GM18505 (cell line): ENCODE results near the gene ZMIZ1.

Experiments
- ATAC-seq: cut with Tn5 transposase; IDR thresholded peaks from one replicate; pipeline ENCODE4 v1.9.1; 2021; ENCODE audit not compliant: unreplicated experiment
- POLR2A ChIP-seq: IDR thresholded peaks from 4 replicates; pipeline ENCODE4 v1.6.1; 2011; ENCODE audit warnings: borderline replicate concordance; ENCODE audit not compliant: insufficient read depth, insufficient read length; ENCODE audit errors: extremely low read depth

Gene ZMIZ1

GRCh38 chr10:79207726-79208125 is 139.0 kb downstream of the ZMIZ1 start:
- TF ChIP-seq POLR2A, result no peak
- ATAC-seq, result no peak

- no peak for TF ChIP-seq POLR2A
- no peak for ATAC-seq
Measured at GRCh38 chr10:79208251-79208983, 139.7 kb downstream of the ZMIZ1 start.

DNA sequence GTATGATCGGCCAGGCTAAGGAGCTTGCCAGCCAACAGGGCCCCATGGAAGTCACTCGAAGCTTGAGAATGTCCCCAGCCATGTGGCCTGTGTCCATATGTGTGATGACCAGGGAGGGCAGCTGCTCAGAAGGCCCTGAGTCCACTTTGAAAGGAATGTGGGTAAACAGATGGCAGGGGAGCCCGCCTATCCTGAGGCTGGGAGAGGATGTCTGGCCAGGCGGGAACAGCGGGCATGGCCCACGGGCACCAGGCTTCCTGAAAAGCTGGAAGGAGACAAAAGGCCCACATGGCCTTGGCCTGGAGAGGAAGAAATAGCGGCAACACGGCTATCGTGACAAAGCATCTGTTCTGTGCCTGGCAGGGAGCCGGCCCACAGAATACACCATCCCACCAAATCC is 140.6 kb downstream of the ZMIZ1 start:
- no peak for TF ChIP-seq POLR2A
- no peak for ATAC-seq

- TF ChIP-seq POLR2A, result no peak
- ATAC-seq, result no peak
Measured at GRCh38 chr10:79209831-79210230, 141.1 kb downstream of the ZMIZ1 start.

- no peak for ATAC-seq
- no peak for TF ChIP-seq POLR2A
Measured at GRCh38 chr10:79210672-79211071, 141.9 kb downstream of the ZMIZ1 start.

DNA sequence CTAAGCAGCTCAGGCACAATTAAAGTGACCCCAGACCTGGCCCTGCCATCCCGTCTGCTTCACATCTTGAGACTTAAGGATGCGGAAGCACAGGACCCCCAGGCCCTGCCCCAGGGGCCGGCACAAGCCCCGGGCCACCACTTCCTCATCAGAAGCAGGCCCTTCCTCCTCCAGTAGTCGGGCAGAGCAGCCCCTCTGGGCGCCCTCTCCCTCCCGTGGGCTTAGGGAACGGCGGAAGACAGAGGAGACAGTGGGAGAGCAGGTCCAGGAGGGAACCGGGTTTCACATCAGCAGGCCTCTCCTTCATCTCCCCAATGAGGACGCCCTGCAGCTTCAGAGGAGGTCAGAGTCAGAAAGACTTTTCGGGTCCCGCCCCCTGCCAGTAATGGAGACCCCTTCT is 142.8 kb downstream of the ZMIZ1 start:
- TF ChIP-seq POLR2A, result no peak

GRCh38 chr10:79215531-79215930 is 146.8 kb downstream of the ZMIZ1 start:
- TF ChIP-seq POLR2A, result no peak
- ATAC-seq, result no peak

More for the DNA sequence above, 142.8 kb downstream of the ZMIZ1 start:
- ATAC-seq, result no peak

DNA sequence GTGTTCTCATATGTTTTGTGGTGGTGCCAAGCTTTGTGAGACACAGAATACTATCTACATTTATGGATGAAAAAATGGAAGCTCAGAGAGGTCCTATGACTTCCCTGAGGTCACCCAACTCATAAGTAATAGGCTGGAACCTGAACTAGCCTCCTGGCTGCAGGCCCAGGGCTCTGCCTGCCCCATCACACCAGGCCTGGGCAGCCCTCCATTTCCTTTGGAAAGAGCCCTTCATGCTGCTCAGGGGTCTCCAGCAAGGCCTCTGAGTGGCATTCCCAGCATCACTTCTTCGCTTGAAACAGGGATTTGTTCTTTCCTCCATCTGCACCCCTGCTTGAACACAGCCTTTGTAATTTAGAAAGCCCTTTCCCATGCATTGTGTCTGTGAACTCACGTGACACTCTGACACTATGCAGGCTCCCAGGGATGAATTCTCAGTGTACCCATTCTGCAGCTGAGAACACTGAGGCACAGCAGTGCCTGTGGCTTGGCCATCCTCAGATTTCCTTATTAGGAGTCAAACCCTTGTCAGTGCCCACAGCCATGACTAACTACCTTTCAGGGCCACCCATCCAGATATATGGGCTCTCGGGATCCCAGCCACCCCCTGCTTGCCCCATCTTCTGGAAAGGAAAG is 150.7 kb downstream of the ZMIZ1 start:
- ATAC-seq, result no peak
- TF ChIP-seq POLR2A, result no peak

- ATAC-seq, result no peak
- TF ChIP-seq POLR2A, result no peak
Measured at GRCh38 chr10:79220307-79220706, 151.5 kb downstream of the ZMIZ1 start.

DNA sequence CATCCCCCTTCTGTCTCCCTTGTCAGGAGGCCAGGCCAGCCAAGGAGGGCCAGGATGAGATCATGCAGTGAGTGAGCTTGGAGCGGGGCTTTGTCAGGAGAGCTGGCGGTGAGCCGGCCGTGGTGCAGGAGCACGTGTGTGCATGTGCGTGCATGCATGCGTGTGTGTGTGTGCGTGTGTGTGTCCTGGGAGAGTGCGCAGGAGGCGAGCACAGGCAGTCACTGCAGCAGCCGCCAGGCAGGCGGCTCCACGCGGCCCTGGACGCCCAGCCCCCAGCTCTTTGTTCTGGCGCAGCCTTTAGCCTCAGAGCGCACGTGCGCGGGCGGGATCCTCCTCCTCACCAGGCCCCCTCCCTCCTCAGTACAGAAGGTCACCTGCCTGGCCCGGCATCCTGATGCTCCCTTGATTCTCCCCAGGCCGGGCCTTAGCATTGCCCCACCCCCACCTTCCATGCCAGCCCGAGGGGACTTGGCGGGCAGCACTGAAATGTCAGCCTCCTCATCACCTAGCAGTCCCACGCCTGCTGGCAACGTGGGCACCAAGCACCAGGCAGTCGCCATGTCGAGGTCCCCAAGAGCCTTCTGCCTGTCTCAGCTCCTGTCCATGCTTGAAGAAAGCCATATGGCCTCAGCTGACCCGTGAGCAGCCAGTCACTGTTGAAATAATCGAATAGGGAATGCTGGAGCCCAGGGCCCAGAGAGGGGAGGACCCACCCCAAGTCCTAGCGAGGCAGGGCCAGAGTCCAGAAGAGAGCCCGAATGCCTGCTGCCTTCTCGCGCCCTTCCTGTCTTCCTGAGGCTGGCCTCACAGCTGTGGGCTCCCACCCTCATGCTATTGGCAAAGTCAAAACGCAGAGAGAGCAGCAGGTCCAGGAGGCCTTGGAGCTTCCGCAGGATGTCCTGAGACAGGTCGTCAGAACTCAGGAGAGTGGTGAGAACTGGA is 152.6 kb downstream of the ZMIZ1 start:
- no peak for ATAC-seq
- no peak for TF ChIP-seq POLR2A

- no peak for ATAC-seq
- no peak for TF ChIP-seq POLR2A
Measured at GRCh38 chr10:79222186-79222585, 153.4 kb downstream of the ZMIZ1 start.

- no peak for TF ChIP-seq POLR2A
- ATAC-seq, result no peak
Measured at GRCh38 chr10:79223091-79224048, 154.6 kb downstream of the ZMIZ1 start.
